GM12892 (cell line): ENCODE measurements around the gene SP3.

Source experiments
- POLR2A ChIP-seq: IDR thresholded peaks from 2 replicates; pipeline ENCODE4 v1.6.1; 2011; ENCODE audit warnings: low read depth, low read length, control low read depth
- POLR2AphosphoS5 ChIP-seq: IDR thresholded peaks from 2 replicates; pipeline ENCODE4 v1.6.1; 2011; ENCODE audit warnings: low read depth, low read length, control low read depth
- TAF1 ChIP-seq: IDR thresholded peaks from 2 replicates; pipeline ENCODE4 v1.6.1; 2011; ENCODE audit warnings: low read depth, mild to moderate bottlenecking, control low read depth, low read length, borderline replicate concordance

DNA sequence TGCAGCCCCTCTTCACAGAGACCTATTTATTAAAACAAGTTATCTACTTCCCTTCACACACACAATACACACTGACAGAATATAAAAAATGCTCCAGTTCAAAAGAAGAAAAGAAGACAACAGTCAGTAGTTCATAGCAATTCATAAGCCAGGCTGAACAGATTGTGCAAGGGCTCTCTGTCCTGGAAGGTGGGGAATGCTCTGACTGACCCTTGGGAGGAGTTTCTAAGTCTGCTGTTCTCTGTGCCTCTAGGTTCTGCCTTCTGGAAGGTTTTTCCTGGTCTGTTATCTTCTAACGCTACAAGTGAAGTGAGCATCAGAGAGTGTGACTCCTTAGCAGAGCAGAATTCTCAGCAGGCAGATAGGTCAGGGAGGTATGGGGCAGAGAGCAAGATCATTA lies 35.7 kb downstream of the SP3 start:
- TF ChIP-seq POLR2A (no peak), POLR2AphosphoS5 (no peak), TAF1 (no peak)
